HCT116 (cell line): ENCODE data around the gene ITPR1.

Source experiments
- POLR2A ChIP-seq: IDR thresholded peaks from 2 replicates; pipeline ENCODE4 v1.7.0; 2011; ENCODE audit warnings: borderline replicate concordance; ENCODE audit not compliant: insufficient read depth, insufficient read length; ENCODE audit errors: extremely low read depth
- SP1 ChIP-seq: IDR thresholded peaks from 2 replicates; pipeline ENCODE4 v1.6.1; 2012; ENCODE audit warnings: low read depth
- TF ChIP-seq, protein P1 (sequence below), 3 experiments: fragments of 200-600 bp in 1 of 3; sonication (generic) in 1 of 3; IDR thresholded peaks in 2 of 3; conservative IDR thresholded peaks in 1 of 3; 2 replicates each; pipeline ENCODE4 v1.5.1; 2012 to 2017; ENCODE audit warnings: low read depth in 2 of 3, low read length in 2 of 3, antibody characterized with exemption in 1 of 3, borderline replicate concordance in 1 of 3, control low read depth in 1 of 3, mild to moderate bottlenecking in 1 of 3, mixed read lengths in 1 of 3, mixed run types in 1 of 3, moderate library complexity in 1 of 3; ENCODE audit not compliant: insufficient read depth in 1 of 3
- TF ChIP-seq, protein P2 (sequence below): IDR thresholded peaks from 2 replicates; pipeline ENCODE4 v1.6.1; 2012; ENCODE audit warnings: low read depth

DNA sequence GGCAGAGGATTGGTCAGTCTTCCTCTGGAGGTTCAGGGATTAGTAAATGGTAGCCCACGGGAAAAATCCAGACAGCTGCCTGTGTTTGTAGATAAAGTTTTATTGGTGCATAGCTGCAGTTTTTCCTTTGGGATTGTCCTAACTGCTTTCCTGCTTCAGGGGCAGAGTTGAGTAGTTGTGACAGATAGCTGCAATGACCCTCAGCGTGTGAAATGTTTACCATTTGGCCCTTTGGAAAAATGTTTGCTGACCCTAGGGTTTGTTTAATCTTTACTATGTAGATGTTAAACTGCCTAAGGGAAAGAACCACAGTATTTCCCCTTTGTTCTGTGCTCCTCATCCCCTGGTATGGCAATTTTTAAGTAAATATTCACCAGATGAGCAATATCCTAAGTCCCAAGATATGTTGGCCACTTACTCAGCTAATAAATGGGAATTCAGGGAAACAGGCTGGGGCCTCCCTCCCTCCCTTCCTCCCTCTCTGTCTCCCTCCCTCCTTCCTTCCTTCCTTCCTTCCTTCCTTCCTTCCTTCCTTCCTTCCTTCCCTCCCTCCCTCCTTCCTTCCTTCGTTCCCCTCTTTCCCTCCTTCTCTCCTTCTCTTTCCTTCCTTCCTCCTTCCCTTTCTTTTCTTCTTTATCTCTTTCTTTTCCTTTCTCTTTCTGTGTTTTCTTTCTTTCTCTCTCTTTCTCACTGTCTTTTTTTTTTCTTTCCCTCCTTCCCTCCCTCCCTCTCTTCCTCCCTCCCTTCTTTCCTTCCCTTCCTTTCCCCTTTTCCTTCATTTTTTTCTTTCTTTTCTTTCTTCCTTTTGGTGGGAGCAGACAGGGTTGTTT, 251.5 kb downstream of the ITPR1 start:
- TF ChIP-seq, protein P1, sequence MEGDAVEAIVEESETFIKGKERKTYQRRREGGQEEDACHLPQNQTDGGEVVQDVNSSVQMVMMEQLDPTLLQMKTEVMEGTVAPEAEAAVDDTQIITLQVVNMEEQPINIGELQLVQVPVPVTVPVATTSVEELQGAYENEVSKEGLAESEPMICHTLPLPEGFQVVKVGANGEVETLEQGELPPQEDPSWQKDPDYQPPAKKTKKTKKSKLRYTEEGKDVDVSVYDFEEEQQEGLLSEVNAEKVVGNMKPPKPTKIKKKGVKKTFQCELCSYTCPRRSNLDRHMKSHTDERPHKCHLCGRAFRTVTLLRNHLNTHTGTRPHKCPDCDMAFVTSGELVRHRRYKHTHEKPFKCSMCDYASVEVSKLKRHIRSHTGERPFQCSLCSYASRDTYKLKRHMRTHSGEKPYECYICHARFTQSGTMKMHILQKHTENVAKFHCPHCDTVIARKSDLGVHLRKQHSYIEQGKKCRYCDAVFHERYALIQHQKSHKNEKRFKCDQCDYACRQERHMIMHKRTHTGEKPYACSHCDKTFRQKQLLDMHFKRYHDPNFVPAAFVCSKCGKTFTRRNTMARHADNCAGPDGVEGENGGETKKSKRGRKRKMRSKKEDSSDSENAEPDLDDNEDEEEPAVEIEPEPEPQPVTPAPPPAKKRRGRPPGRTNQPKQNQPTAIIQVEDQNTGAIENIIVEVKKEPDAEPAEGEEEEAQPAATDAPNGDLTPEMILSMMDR (IDR thresholded peaks at IDR 0.05 in 2 of 3, conservative IDR thresholded peaks at IDR 0.05 in 1 of 3; ENCODE audit: borderline replicate concordance in 1 of 3, insufficient read depth in 1 of 3, low read depth in 2 of 3, low read length in 2 of 3) = no peak
- TF ChIP-seq SP1 = no peak
- TF ChIP-seq POLR2A = no peak
- TF ChIP-seq, protein P2, sequence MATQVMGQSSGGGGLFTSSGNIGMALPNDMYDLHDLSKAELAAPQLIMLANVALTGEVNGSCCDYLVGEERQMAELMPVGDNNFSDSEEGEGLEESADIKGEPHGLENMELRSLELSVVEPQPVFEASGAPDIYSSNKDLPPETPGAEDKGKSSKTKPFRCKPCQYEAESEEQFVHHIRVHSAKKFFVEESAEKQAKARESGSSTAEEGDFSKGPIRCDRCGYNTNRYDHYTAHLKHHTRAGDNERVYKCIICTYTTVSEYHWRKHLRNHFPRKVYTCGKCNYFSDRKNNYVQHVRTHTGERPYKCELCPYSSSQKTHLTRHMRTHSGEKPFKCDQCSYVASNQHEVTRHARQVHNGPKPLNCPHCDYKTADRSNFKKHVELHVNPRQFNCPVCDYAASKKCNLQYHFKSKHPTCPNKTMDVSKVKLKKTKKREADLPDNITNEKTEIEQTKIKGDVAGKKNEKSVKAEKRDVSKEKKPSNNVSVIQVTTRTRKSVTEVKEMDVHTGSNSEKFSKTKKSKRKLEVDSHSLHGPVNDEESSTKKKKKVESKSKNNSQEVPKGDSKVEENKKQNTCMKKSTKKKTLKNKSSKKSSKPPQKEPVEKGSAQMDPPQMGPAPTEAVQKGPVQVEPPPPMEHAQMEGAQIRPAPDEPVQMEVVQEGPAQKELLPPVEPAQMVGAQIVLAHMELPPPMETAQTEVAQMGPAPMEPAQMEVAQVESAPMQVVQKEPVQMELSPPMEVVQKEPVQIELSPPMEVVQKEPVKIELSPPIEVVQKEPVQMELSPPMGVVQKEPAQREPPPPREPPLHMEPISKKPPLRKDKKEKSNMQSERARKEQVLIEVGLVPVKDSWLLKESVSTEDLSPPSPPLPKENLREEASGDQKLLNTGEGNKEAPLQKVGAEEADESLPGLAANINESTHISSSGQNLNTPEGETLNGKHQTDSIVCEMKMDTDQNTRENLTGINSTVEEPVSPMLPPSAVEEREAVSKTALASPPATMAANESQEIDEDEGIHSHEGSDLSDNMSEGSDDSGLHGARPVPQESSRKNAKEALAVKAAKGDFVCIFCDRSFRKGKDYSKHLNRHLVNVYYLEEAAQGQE = no peak
